BLaER1 treated with 17β-estradiol and CSF1 and Interleukin-3, amounts not matched to agents 10 nM and 100 nM (cell line): Measurements from ENCODE around the gene ARID1B.
A peak's percentile ranks its signal among the peaks of the same experiment; 100 is the strongest.

ENCODE experiments used
- H3K27ac ChIP-seq, 11 experiments: shearing (Covaris generic); formaldehyde crosslinking; 2 replicates each; pipeline ENCODE4 v1.8.1; 2022
- H3K27me3 ChIP-seq, 11 experiments: shearing (Covaris generic); formaldehyde crosslinking; 2 replicates each; pipeline ENCODE4 v1.8.1; 2022
- H3K36me3 ChIP-seq, 11 experiments: shearing (Covaris generic); formaldehyde crosslinking; 2 replicates each; pipeline ENCODE4 v1.8.1; 2022
- H3K4me1 ChIP-seq, 10 experiments: shearing (Covaris generic); formaldehyde crosslinking; 2 replicates each; pipeline ENCODE4 v1.8.1; 2022
- H3K4me2 ChIP-seq, 11 experiments: shearing (Covaris generic); formaldehyde crosslinking; 2 replicates each; pipeline ENCODE4 v1.8.1; 2022
- H3K4me3 ChIP-seq, 10 experiments: shearing (Covaris generic); formaldehyde crosslinking; 2 replicates each; pipeline ENCODE4 v1.8.1; 2022
- H3K9ac ChIP-seq, 11 experiments: shearing (Covaris generic); formaldehyde crosslinking; 2 replicates each; pipeline ENCODE4 v1.8.1; 2022
- H3K9me3 ChIP-seq, 11 experiments: shearing (Covaris generic); formaldehyde crosslinking; replicated peaks in 1 of 11; 2 replicates each; pipeline ENCODE4 v1.8.1; 2022
- H4K20me1 ChIP-seq, 11 experiments: shearing (Covaris generic); formaldehyde crosslinking; 2 replicates each; pipeline ENCODE4 v1.8.1; 2022
- Cebpa-rat ChIP-seq, 11 experiments: shearing (Covaris generic); IDR thresholded peaks; 2 replicates each; pipeline ENCODE4 v1.8.1; 2022

The ARID1B gene

DNA sequence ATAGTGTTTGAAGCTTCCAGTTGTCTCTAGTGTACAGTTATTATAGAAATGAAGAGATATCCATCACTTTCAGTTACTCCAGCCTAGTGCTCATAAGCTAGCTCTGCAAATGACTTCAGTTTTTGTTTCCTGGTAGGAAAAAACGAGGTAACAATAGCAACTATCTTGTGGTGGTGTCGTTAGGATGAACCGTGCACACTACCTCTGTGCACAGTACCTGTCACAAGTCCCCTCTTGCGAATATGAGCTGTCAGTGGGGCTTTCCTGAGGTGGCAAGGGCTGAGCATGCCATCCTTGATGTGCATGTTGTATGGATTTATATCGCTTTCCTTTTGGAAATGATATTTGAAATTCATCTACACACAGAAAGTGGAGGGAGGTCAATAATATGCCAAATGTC lies 151.8 kb downstream of the ARID1B start:
- Histone ChIP-seq H3K9ac (no peak overlapping the region), H4K20me1 (peaks cover 45 to 100% (median 91%) of the 10 kb centered on the region in 11 experiments; a peak in 21 of 22 replicates), H3K4me3 (no peak overlapping the region), H3K4me1 (peaks cover 0 to 17% (median 6%) of the 10 kb centered on the region in 10 experiments; a peak in 8 of 20 replicates), H3K9me3 (peaks cover 0 to 4% (median 0%) of the 10 kb centered on the region in 11 experiments; a peak in 1 of 22 replicates), H3K4me2 (no peak overlapping the region), H3K36me3 (peaks cover 4 to 39% (median 26%) of the 10 kb centered on the region in 11 experiments; a peak in 19 of 22 replicates), H3K27ac (no peak overlapping the region), H3K27me3 (no peaks in the 10 kb centered on the region)
- TF ChIP-seq Cebpa-rat (IDR thresholded peaks at IDR 0.05), result no peak

DNA sequence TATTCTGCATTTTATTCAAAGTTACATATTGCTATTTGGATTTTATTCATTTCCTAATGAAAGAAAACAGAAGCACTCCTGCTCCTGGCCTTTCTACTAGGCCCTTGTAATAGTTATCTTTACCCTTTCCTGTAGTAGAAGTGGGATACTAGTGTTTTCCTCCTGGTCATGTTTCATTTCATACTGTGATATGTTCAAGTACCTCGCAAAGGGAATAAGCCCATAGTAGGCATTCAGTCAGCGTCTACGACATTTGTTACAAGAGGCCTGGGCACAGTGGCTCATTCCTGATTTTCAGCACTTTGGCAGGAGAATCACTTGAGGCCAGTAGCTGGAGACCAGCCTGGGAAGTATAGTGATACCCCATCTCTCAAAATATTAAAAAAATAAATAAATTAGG lies 154.1 kb downstream of the ARID1B start:
- no peak for TF ChIP-seq Cebpa-rat (IDR thresholded peaks at IDR 0.05)
- Histone ChIP-seq H3K36me3 (peaks cover 16 to 50% (median 40%) of the 10 kb centered on the region in 11 experiments), H3K4me3 (no peak overlapping the region), H4K20me1 (peaks cover 50 to 98% (median 88%) of the 10 kb centered on the region in 11 experiments; a peak in 21 of 22 replicates), H3K4me1 (peaks cover 0 to 20% (median 5%) of the 10 kb centered on the region in 10 experiments; a peak in 6 of 20 replicates), H3K9ac (no peak overlapping the region), H3K27ac (no peak overlapping the region), H3K27me3 (no peaks in the 10 kb centered on the region), H3K4me2 (no peak overlapping the region), H3K9me3 (peaks cover 0 to 4% (median 0%) of the 10 kb centered on the region in 11 experiments; a peak in 1 of 22 replicates)

DNA sequence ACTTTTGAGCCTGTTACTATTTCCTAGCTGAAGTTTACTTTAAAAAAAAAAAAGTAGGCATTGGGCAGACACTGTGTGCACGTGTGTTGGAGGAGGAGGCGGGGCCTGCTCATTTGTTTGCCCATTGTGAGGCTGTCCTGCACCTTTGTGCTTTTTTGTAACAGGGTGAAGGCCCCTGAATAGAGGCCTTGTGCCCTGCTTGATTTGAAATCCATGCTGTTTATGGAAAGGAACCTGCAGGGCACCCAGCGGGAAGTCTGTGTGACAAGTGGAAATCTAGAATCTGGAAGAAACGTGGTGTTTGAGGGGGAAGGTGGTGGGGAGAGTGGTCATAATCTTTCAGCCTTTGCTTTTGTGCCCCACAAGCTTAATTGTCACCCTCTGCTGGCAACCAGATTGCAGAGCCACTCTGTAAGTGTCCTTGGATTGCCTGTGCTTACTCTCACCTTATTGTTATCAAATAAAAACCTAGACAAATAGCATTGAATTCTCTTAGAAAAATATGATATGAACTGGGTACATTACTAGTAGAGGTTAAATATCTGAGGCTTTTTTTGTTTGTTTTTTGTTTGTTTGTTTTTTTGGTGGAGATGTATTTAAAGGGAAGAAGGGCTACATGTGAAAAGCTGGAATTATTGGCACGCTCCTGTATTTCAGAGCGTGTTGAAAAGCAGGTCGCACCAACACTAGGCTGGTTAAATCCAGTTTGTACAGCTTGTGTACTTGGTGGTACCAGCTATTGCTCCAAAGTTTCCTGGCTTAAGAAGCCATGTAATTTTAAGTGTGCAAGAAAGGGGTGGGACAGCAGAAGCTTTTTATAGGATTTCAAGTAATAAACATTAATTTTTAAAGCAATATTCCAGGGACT lies 156.3 kb downstream of the ARID1B start:
- Histone ChIP-seq H4K20me1 (peaks cover 41 to 98% (median 89%) of the 10 kb centered on the region in 11 experiments), H3K9ac (no peak overlapping the region), H3K4me2 (peak overlapping the region in 1 of 11 experiments; percentile 6; a peak in 1 of 22 replicates), H3K27ac (no peak overlapping the region), H3K36me3 (peaks cover 20 to 47% (median 35%) of the 10 kb centered on the region in 11 experiments), H3K9me3 (no peaks in the 10 kb centered on the region), H3K27me3 (no peaks in the 10 kb centered on the region), H3K4me1 (peaks cover 0 to 30% (median 6%) of the 10 kb centered on the region in 10 experiments; a peak in 8 of 20 replicates), H3K4me3 (no peak overlapping the region)
- no peak for TF ChIP-seq Cebpa-rat (IDR thresholded peaks at IDR 0.05)

DNA sequence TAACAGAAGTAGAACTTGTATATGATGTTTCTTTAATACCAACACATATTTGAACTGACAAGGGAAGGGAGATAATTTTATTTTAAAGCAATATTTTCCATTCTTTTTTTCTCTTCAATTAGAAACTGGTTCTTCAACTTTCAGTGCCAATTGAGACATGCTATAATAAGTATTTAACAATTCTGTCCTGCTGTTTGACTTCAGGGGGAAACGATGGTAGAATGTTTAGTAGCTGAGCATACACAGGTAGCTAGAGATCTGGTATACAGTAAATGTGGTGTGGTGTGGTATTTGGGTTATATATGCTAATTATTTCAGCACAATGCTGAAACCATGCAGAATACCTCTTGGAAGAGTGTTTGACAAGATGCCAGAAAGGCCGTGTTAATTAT lies 156.9 kb downstream of the ARID1B start:
- peaks cover 0 to 30% (median 6%) of the 10 kb centered on the region in 10 experiments; a peak in 8 of 20 replicates for H3K4me1 ChIP-seq
- H3K27ac ChIP-seq, result no peak overlapping the region
- no peak overlapping the region for H3K4me2 ChIP-seq
- no peaks in the 10 kb centered on the region for H3K9me3 ChIP-seq
- H3K4me3 ChIP-seq, result no peak overlapping the region
- no peaks in the 10 kb centered on the region for H3K27me3 ChIP-seq
- peaks cover 20 to 43% (median 33%) of the 10 kb centered on the region in 11 experiments for H3K36me3 ChIP-seq
- H3K9ac ChIP-seq, result no peak overlapping the region
- H4K20me1 ChIP-seq, result peaks cover 38 to 99% (median 89%) of the 10 kb centered on the region in 11 experiments
- no peak for TF ChIP-seq Cebpa-rat (IDR thresholded peaks at IDR 0.05)

DNA sequence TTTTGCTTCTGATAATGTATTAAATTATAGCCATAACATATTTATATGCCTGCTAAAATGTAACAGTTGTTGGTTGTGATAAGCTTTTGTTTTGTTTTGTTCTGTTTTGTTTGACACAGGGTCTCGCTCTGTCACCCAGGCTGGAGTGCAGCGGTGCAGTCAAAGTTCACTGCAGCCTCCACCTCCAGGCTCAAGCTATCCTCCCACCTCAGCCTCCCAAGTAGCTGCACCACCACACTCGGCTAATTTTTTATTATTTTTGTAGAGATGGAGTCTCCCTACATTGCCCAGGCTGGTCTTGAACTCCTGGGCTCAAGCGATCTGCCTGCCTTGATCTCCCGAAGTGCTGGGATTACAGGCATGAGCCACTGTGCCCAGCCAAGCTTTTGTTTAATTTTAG lies 157.8 kb downstream of the ARID1B start:
- Histone ChIP-seq H3K9me3 (no peaks in the 10 kb centered on the region), H3K27me3 (no peaks in the 10 kb centered on the region), H3K4me3 (no peak overlapping the region), H3K36me3 (peaks cover 17 to 34% (median 28%) of the 10 kb centered on the region in 11 experiments), H3K4me1 (peaks cover 0 to 30% (median 6%) of the 10 kb centered on the region in 10 experiments; a peak in 8 of 20 replicates), H3K27ac (no peak overlapping the region), H3K9ac (no peak overlapping the region), H3K4me2 (no peak overlapping the region), H4K20me1 (peaks cover 35 to 99% (median 89%) of the 10 kb centered on the region in 11 experiments)
- TF ChIP-seq Cebpa-rat (IDR thresholded peaks at IDR 0.05), result no peak

DNA sequence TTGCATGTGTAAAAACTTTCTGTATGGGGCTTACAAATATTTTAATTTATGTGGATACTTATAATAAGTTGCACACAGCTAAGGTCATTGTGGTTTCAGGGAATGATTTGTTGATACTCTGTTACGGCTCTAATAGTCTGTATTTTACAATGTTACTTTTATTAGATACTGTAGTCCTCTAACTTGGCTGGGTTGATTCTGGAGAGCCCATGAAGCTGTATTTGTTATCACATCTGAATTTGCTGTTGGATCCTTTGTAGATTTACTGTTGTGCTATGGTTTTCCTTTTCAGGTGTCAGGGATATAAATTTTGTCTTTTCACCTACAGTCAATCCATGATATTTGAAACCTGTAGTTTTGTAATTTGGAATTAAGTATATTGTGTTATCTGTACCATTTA lies 161.0 kb downstream of the ARID1B start:
- H3K4me2 ChIP-seq, result no peak overlapping the region
- TF ChIP-seq Cebpa-rat (IDR thresholded peaks at IDR 0.05), result no peak
- H4K20me1 ChIP-seq, result peaks cover 32 to 99% (median 88%) of the 10 kb centered on the region in 11 experiments
- H3K9me3 ChIP-seq, result no peaks in the 10 kb centered on the region
- no peak overlapping the region for H3K9ac ChIP-seq
- peaks cover 13 to 31% (median 25%) of the 10 kb centered on the region in 11 experiments for H3K36me3 ChIP-seq
- H3K4me3 ChIP-seq, result no peak overlapping the region
- H3K4me1 ChIP-seq, result peaks cover 0 to 19% (median 0%) of the 10 kb centered on the region in 10 experiments; a peak in 6 of 20 replicates
- H3K27ac ChIP-seq, result no peak overlapping the region
- H3K27me3 ChIP-seq, result no peaks in the 10 kb centered on the region

DNA sequence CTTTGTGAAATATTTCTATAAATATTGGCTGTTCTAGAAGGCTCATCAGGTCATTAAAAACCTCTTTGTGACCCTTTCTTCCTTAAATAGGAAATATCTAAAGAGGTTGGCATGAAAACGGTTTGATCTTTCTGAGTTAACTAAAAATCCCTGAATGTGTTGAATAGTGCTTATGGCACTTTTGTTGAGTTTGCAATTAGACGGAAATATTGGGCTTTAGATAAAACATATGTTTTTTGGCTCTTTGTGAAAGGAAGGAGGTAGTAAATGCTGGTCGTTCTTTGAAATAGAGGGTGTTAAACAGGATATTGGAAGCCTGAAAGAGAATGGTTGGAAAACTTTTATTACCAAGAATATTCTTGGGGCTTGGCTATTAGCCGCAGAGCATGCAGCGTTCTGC lies 163.0 kb downstream of the ARID1B start:
- peaks cover 10 to 30% (median 21%) of the 10 kb centered on the region in 11 experiments for H3K36me3 ChIP-seq
- no peaks in the 10 kb centered on the region for H3K9me3 ChIP-seq
- TF ChIP-seq Cebpa-rat (IDR thresholded peaks at IDR 0.05), result no peak
- no peak overlapping the region for H3K4me3 ChIP-seq
- no peak overlapping the region for H3K9ac ChIP-seq
- no peak overlapping the region for H3K27ac ChIP-seq
- no peak overlapping the region for H3K4me2 ChIP-seq
- peaks cover 0 to 20% (median 5%) of the 10 kb centered on the region in 10 experiments; a peak in 6 of 20 replicates for H3K4me1 ChIP-seq
- no peaks in the 10 kb centered on the region for H3K27me3 ChIP-seq
- H4K20me1 ChIP-seq, result peaks cover 32 to 98% (median 90%) of the 10 kb centered on the region in 11 experiments

DNA sequence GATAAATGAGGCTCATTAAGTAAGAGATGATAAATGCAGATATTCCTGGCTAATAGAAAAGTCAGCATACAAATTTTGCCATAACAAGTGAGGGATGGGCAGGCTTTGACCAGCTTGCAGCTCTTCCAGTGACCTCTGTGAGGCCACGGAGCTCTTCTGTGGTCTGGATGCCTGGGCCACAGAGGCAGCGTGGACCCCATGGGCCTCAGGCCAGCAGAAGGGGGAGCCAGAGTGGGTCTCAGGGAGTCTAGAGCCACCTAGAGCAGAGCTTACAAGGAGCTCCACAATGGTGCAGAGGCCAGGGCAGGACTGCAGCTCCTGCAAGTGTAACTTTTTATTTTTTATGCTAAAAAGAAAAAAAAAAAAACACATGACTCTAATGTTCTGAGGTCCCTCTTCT lies 165.1 kb downstream of the ARID1B start:
- no peaks in the 10 kb centered on the region for H3K9me3 ChIP-seq
- H3K27ac ChIP-seq, result no peak overlapping the region
- H3K9ac ChIP-seq, result no peak overlapping the region
- H4K20me1 ChIP-seq, result peaks cover 42 to 99% (median 97%) of the 10 kb centered on the region in 11 experiments
- TF ChIP-seq Cebpa-rat (IDR thresholded peaks at IDR 0.05), result no peak
- peaks cover 0 to 13% (median 2%) of the 10 kb centered on the region in 10 experiments; a peak in 5 of 20 replicates for H3K4me1 ChIP-seq
- no peaks in the 10 kb centered on the region for H3K27me3 ChIP-seq
- no peak overlapping the region for H3K4me2 ChIP-seq
- H3K4me3 ChIP-seq, result no peak overlapping the region
- peaks cover 0 to 11% (median 1%) of the 10 kb centered on the region in 11 experiments; a peak in 7 of 22 replicates for H3K36me3 ChIP-seq

DNA sequence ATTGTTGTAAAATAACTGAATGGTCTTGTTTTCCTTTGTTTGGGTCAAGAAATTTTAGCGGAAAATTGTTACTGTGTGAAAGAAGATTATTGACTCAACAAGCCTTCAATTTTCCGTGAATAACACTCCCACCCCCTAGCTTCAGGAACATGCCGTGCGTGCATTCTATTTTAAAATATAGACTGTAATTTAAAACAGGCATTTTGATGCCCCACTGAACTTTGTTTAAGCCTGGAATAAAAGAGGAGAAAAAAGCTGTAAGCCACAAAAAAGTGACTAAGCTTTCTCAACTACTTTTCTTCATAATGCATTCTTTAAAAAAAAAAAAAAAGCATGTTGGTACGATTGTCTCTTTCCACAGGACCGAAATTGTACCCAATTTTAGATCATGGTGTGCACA lies 166.0 kb downstream of the ARID1B start:
- no peak for TF ChIP-seq Cebpa-rat (IDR thresholded peaks at IDR 0.05)
- Histone ChIP-seq H3K27me3 (no peaks in the 10 kb centered on the region), H3K4me1 (peaks cover 0 to 11% (median 0%) of the 10 kb centered on the region in 10 experiments; a peak in 2 of 20 replicates), H4K20me1 (peaks cover 47 to 99% (median 97%) of the 10 kb centered on the region in 11 experiments), H3K36me3 (peaks cover 0 to 8% (median 0%) of the 10 kb centered on the region in 11 experiments; a peak in 1 of 22 replicates), H3K27ac (no peak overlapping the region), H3K9ac (no peak overlapping the region), H3K4me2 (no peak overlapping the region), H3K4me3 (no peak overlapping the region), H3K9me3 (no peaks in the 10 kb centered on the region)
